Measurements from ENCODE around the gene TEX12. TPM values are rescaled to one million over a fixed set of nuclear protein-coding genes. Genes with fewer than 3 reads are reported as not detected.

TEX12 gene
- total RNA-seq, 4 donors from 2014 or later, result 2.4 TPM; not detected in 3

GRCh38 chr11:112221274-112221835 is 54.2 kb downstream of the TEX12 start:
- no peak overlapping the region for H3K4me3 ChIP-seq
- no peaks in the 10 kb centered on the region for H3K27me3 ChIP-seq
- TF ChIP-seq POLR2A (IDR thresholded peaks at IDR 0.05) (no peak), CTCF (IDR thresholded peaks at IDR 0.05) (no peak), EP300 (IDR thresholded peaks at IDR 0.05) (no peak)
- peaks cover 0 to 10% (median 0%) of the 10 kb centered on the region in 3 donors for H3K36me3 ChIP-seq
- peak overlapping the region in 1 of 4 donors; percentile 0 for H3K27ac ChIP-seq
- no peak for DNase-seq (ENCODE audit: low spot score in 2 of 2)
- H3K9me3 ChIP-seq, result no peaks in the 10 kb centered on the region
- 57 to 58% methylated on average over 3 of the region's 3 CpGs for WGBS, 2 donors
- H3K4me1 ChIP-seq, result peaks cover 0 to 6% (median 0%) of the 10 kb centered on the region in 4 donors

Small RNA genes within 50 kb of the gene (small RNA-seq; reads per million reads assigned to genes)
- not detected for gene MRPS36P4

Other genes with a start within 250 kb of the TEX12 start
- gene C11orf52, start 248.5 kb upstream of the TEX12 start, total RNA-seq, result 1 to 10 TPM in 2 of 4 donors, not detected in 2; 5.0 to 6.9 TPM
- 10 to 100 TPM; 43.8 to 69.3 (median 49.5) TPM for gene DIXDC1, start 230.0 kb upstream of the TEX12 start, total RNA-seq
- 10 to 100 TPM; 18.2 to 32.1 (median 19.9) TPM for gene DLAT, start 142.0 kb upstream of the TEX12 start, total RNA-seq
- gene PIH1D2, start 93.4 kb upstream of the TEX12 start, total RNA-seq, result 1 to 10 TPM; 2.2 to 7.2 (median 3.8) TPM
- 10 to 100 TPM; 14.4 to 31.7 (median 17.2) TPM for gene NKAPD1, start 93.1 kb upstream of the TEX12 start, total RNA-seq
- gene TIMM8B, start 80.6 kb upstream of the TEX12 start, total RNA-seq, result 10 to 100 TPM; 16.7 to 27.9 (median 26.7) TPM
- 100 to 1,000 TPM in 1 of 4 donors, 10 to 100 TPM in 3; 69.5 to 103 (median 88.3) TPM for gene SDHD, start 80.5 kb upstream of the TEX12 start, total RNA-seq
- 10 to 100 TPM; 15.3 to 64.9 (median 33.5) TPM for gene IL18, start 3.3 kb upstream of the TEX12 start, total RNA-seq
- 10 to 100 TPM in 3 of 4 donors, 1 to 10 TPM in 1; 5.1 to 31.2 (median 20.6) TPM for gene BCO2, start 8.1 kb downstream of the TEX12 start, total RNA-seq
- 10 to 100 TPM; 24.3 to 40.0 (median 38.3) TPM for gene PTS, start 59.1 kb downstream of the TEX12 start, total RNA-seq
- not detected for gene PLET1, start 93.5 kb downstream of the TEX12 start, total RNA-seq

Data from tibial nerve (tissue), 4 donors.